Measurements from ENCODE around the gene ABHD16A. TPM values are rescaled to one million over a fixed set of nuclear protein-coding genes. Genes with fewer than 3 reads are reported as not detected.

ABHD16A gene
- total RNA-seq, 4 donors from 2014 or later = 47.3 to 81.4 (median 71.7) TPM

GRCh38 chr6:31676904-31677303 is 26.2 kb downstream of the ABHD16A start:
- TF ChIP-seq, protein P1, sequence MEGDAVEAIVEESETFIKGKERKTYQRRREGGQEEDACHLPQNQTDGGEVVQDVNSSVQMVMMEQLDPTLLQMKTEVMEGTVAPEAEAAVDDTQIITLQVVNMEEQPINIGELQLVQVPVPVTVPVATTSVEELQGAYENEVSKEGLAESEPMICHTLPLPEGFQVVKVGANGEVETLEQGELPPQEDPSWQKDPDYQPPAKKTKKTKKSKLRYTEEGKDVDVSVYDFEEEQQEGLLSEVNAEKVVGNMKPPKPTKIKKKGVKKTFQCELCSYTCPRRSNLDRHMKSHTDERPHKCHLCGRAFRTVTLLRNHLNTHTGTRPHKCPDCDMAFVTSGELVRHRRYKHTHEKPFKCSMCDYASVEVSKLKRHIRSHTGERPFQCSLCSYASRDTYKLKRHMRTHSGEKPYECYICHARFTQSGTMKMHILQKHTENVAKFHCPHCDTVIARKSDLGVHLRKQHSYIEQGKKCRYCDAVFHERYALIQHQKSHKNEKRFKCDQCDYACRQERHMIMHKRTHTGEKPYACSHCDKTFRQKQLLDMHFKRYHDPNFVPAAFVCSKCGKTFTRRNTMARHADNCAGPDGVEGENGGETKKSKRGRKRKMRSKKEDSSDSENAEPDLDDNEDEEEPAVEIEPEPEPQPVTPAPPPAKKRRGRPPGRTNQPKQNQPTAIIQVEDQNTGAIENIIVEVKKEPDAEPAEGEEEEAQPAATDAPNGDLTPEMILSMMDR (IDR thresholded peaks at IDR 0.05) = no peak
- no peak for TF ChIP-seq POLR2A (IDR thresholded peaks at IDR 0.05)
- intact Hi-C loops (cut with DNase I) = loop anchor here (10.0 kb wide), 1 partner anchor 288 kb away; no protein-coding TSS in a partner anchor

GRCh38 chr6:31676322-31676903 is 26.7 kb downstream of the ABHD16A start:
- Histone ChIP-seq H3K36me3 (peaks cover 10 to 19% of the 10 kb centered on the region in 2 donors), H3K4me1 (peaks cover 2 to 7% of the 10 kb centered on the region in 2 donors), H3K9me3 (no peaks in the 10 kb centered on the region), H3K27me3 (no peaks in the 10 kb centered on the region), H3K27ac (no peak overlapping the region), H3K4me3 (replicated peaks in 1 of 3) (no peak overlapping the region)
- intact Hi-C loops (cut with DNase I) = loop anchor here (10.0 kb wide), 1 partner anchor 288 kb away; no protein-coding TSS in a partner anchor
- TF ChIP-seq, protein P1 (IDR thresholded peaks at IDR 0.05) = no peak
- TF ChIP-seq POLR2A (IDR thresholded peaks at IDR 0.05) = no peak
- WGBS, 2 donors = 72 to 81% methylated on average over 4 of the region's 4 CpGs
- no peak for DNase-seq

More at GRCh38 chr6:31676904-31677303, 26.2 kb downstream of the ABHD16A start:
- no peak overlapping the region for H3K4me3 ChIP-seq (replicated peaks in 1 of 3)
- H3K4me1 ChIP-seq = peaks cover 6 to 12% of the 10 kb centered on the region in 2 donors
- H3K27ac ChIP-seq = no peak overlapping the region
- H3K9me3 ChIP-seq = no peaks in the 10 kb centered on the region
- WGBS, 2 donors = 48 to 66% methylated on average over 6 of the region's 6 CpGs
- no peak for DNase-seq
- H3K27me3 ChIP-seq = no peaks in the 10 kb centered on the region
- H3K36me3 ChIP-seq = peaks cover 6 to 14% of the 10 kb centered on the region in 2 donors

DNA sequence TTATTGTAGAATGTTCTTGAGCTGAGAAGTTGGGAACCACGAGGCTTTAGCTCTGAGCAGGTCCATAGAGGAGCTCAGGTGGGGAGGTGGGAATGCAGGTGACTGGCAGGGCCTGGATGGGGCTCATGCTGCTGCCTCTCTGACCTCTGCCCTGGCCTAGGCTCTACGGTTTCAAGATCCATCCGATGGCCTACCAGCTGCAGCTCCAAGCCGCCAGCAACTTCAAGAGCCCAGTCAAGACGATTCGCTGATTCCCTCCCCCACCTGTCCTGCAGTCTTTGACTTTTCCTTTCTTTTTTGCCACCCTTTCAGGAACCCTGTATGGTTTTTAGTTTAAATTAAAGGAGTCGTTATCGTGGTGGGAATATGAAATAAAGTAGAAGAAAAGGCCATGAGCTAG is 33.4 kb downstream of the ABHD16A start, which contains the start of gene LY6G5B:
Gene LY6G5B (plus strand): TSS at position 301 of the 400 bp plus-strand sequence. CDS start 975 bp downstream, outside the sequence.
- no peaks in the 10 kb centered on the region for H3K27me3 ChIP-seq
- peaks cover 7 to 11% of the 10 kb centered on the region in 2 donors for H3K4me1 ChIP-seq
- TF ChIP-seq POLR2A (IDR thresholded peaks at IDR 0.05) = no peak
- TF ChIP-seq, protein P1 (IDR thresholded peaks at IDR 0.05) = no peak
- peaks cover 52 to 63% of the 10 kb centered on the region in 2 donors for H3K36me3 ChIP-seq
- H3K4me3 ChIP-seq (replicated peaks in 1 of 3) = no peak within 1 kb of the TSS
- no peak for DNase-seq
- WGBS, 2 donors = 81 to 83% methylated on average over 8 of the region's 8 CpGs
- no peak within 1 kb of the TSS for H3K27ac ChIP-seq
- no peaks in the 10 kb centered on the region for H3K9me3 ChIP-seq
- intact Hi-C loops (cut with DNase I) = loop anchor here (10.0 kb wide), 1 partner anchor 295 kb away; no protein-coding TSS in a partner anchor

GRCh38 chr6:31666337-31666965 is 36.7 kb downstream of the ABHD16A start:
- H3K4me1 ChIP-seq = peaks cover 24 to 25% of the 10 kb centered on the region in 2 donors
- H3K9me3 ChIP-seq = no peaks in the 10 kb centered on the region
- no peak for TF ChIP-seq POLR2A (IDR thresholded peaks at IDR 0.05)
- TF ChIP-seq, protein P1 (IDR thresholded peaks at IDR 0.05) = no peak
- H3K27me3 ChIP-seq = no peaks in the 10 kb centered on the region
- H3K36me3 ChIP-seq = peaks cover 42 to 50% of the 10 kb centered on the region in 2 donors
- 5% methylated on average over 15 of the region's 15 CpGs for WGBS, 2 donors
- intact Hi-C loops (cut with DNase I) = no loop called here
- DNase-seq = no peak
- peak overlapping the region; percentile 86 to 99 (median 94) for H3K4me3 ChIP-seq (replicated peaks in 1 of 3)
- peak overlapping the region; percentile 78 to 92 (median 91) for H3K27ac ChIP-seq
